Right lobe of liver (tissue), 4 donors: ENCODE results near the gene SRSF2.

Experiments
- CTCF ChIP-seq, 4 donors: fragments of 200-600 bp in 3 of 4; fragments of 450-650 bp in 1 of 4; IDR thresholded peaks; one replicate each; pipeline versions ENCODE4 v1.5.1 to v1.8.0; 2016 to 2022; ENCODE audit warnings: antibody characterized with exemption in 4 of 4, mild to moderate bottlenecking in 2 of 4
- POLR2A ChIP-seq: fragments of 450-650 bp; IDR thresholded peaks from one replicate; pipeline ENCODE4 v1.6.1; 2017; ENCODE audit warnings: antibody characterized with exemption, mild to moderate bottlenecking
- donor health status: DM: no; HTN: no; CAD: no.
- donor health status: DM: no; HTN: no; CAD: no.
- donor health status: DM: no; HTN: yes; CAD: no.

- TF ChIP-seq CTCF (IDR thresholded peaks at IDR 0.05) (no peak), POLR2A (no peak)
Observed at GRCh38 chr17:76784926-76785325, 47.8 kb upstream of the SRSF2 start.
